Measurements from ENCODE around the gene OSTF1.

- TF ChIP-seq CTCF (IDR thresholded peaks at IDR 0.05) = no peak
- TF ChIP-seq POLR2A (IDR thresholded peaks at IDR 0.05; ENCODE audit: low read depth) = no peak
- no peak for TF ChIP-seq EP300 (IDR thresholded peaks at IDR 0.05)
Observed at GRCh38 chr9:75130621-75131230, 42.4 kb downstream of the OSTF1 start.

All from esophagus muscularis mucosa (tissue), 4 donors.